HFFc6 (cell line): ENCODE results near the gene PXK. TPM values are rescaled to one million over a fixed set of nuclear protein-coding genes. Genes with fewer than 3 reads are reported as not detected.

Experiments
- DNase-seq: peaks from one replicate; pipeline ENCODE4 v3.0.0-alpha.2; 2018
- H3K27ac Mint-ChIP-seq: 2 replicates; pipeline ENCODE4 v1.8.0; 2020; ENCODE audit warnings: mild to moderate bottlenecking, mixed read lengths
- H3K27me3 Mint-ChIP-seq: 2 replicates; pipeline ENCODE4 v1.8.0; 2021; ENCODE audit warnings: mild to moderate bottlenecking, moderate library complexity, mixed read lengths; ENCODE audit not compliant: insufficient read depth
- H3K36me3 Mint-ChIP-seq: 2 replicates; pipeline ENCODE4 v1.8.0; 2021; ENCODE audit warnings: low read depth, mixed read lengths
- H3K4me1 Mint-ChIP-seq: 2 replicates; pipeline ENCODE4 v1.8.0; 2020; ENCODE audit warnings: low read depth, mixed read lengths
- H3K4me3 Mint-ChIP-seq: 2 replicates; pipeline ENCODE4 v1.8.0; 2020; ENCODE audit warnings: mild to moderate bottlenecking, moderate library complexity, mixed read lengths
- H3K9me3 Mint-ChIP-seq: 2 replicates; pipeline ENCODE4 v1.8.0; 2020; ENCODE audit warnings: mild to moderate bottlenecking, mixed read lengths
- total RNA-seq, 6 experiments: library from RNA; stranded (reverse); fragmentation: NEBNext Ultra II Directional; extraction: Animal tissue kit (Norgen Biotek cat#: 25700); gene quantifications; 2 replicates in 1 of 6; 3 replicates in 5 of 6; pipeline ENCODE4 v1.2.3, GENCODE V29; 2021
- TF ChIP-seq, protein P1 (sequence below): fragments of 200-600 bp; sonication (generic); IDR thresholded peaks from 2 replicates; pipeline ENCODE4 v1.5.0; 2021; ENCODE audit warnings: antibody characterized with exemption, mild to moderate bottlenecking

Gene PXK
- total RNA-seq, 6 experiments from 2014 or later = 16.3 to 25.1 (median 21.1) TPM

DNA sequence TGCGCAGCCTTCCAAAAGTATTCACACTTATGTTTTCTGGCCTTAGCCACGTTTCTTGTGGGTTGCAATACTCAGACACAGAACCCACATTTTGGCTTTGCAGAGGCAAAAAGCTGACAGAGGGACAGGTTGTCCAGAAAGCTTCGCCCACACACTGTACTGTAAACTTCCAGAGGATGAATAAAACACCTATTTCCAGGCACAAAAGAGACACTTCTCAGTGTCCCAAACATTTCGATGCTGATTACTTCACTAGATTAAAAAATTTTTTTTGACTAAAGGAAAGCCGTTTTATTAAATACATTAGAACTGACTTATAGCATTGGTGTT, 131.2 kb downstream of the PXK start:
- Mint-ChIP-seq H3K27ac (no peak overlapping the region), H3K4me1 (peaks cover 16% of the 10 kb centered on the region), H3K36me3 (no peaks in the 10 kb centered on the region), H3K27me3 (no peaks in the 10 kb centered on the region), H3K9me3 (no peaks in the 10 kb centered on the region), H3K4me3 (peak overlapping the region; percentile 73; the same call in 1 of the 2 replicates)
- no peak for DNase-seq
- TF ChIP-seq, protein P1, sequence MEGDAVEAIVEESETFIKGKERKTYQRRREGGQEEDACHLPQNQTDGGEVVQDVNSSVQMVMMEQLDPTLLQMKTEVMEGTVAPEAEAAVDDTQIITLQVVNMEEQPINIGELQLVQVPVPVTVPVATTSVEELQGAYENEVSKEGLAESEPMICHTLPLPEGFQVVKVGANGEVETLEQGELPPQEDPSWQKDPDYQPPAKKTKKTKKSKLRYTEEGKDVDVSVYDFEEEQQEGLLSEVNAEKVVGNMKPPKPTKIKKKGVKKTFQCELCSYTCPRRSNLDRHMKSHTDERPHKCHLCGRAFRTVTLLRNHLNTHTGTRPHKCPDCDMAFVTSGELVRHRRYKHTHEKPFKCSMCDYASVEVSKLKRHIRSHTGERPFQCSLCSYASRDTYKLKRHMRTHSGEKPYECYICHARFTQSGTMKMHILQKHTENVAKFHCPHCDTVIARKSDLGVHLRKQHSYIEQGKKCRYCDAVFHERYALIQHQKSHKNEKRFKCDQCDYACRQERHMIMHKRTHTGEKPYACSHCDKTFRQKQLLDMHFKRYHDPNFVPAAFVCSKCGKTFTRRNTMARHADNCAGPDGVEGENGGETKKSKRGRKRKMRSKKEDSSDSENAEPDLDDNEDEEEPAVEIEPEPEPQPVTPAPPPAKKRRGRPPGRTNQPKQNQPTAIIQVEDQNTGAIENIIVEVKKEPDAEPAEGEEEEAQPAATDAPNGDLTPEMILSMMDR = no peak; the same call in none of the 2 replicates

- Mint-ChIP-seq H3K27ac (no peak overlapping the region), H3K36me3 (no peaks in the 10 kb centered on the region), H3K4me3 (no peak overlapping the region), H3K27me3 (no peaks in the 10 kb centered on the region), H3K9me3 (no peaks in the 10 kb centered on the region), H3K4me1 (peaks cover 16% of the 10 kb centered on the region)
- TF ChIP-seq, protein P1 = peak; percentile 51
- no peak for DNase-seq
Observed at GRCh38 chr3:58464866-58465265, 132.2 kb downstream of the PXK start.

DNA sequence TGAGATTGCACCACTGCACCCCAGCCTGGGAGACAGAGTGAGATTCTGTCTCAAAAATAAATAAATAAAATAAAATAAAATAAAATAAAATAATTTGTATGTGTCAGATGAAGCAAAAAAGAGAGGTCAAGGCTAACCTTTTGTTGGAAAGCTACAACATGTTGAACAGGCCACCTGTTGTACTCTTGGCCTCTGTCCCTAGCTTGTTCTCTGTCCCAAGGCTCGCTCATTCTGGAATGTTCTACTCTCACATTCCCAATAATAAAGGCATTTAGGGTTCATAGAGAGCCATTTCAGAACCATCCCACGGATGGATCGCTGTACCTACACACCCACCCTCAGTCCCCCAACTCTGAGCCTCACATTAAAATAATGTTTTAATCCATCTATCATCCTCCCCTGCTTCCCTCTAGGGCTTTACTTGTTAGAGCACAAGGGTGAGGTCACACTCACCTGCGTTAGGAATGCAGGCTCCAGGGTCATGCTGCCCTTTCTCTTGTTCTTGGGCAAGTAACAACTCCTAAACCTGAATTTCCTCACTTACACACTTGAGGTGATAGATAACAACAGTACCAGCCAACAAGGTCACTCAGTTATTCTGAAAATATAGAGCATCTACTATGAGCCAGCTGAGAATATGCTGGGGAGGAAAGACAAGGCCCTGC, 134.3 kb downstream of the PXK start:
- Mint-ChIP-seq H3K4me3 (no peak overlapping the region), H3K27ac (no peak overlapping the region), H3K9me3 (no peaks in the 10 kb centered on the region), H3K4me1 (peaks cover 31% of the 10 kb centered on the region), H3K27me3 (no peaks in the 10 kb centered on the region), H3K36me3 (no peaks in the 10 kb centered on the region)
- no peak for DNase-seq
- TF ChIP-seq, protein P1 = no peak

GRCh38 chr3:58469096-58469495, 136.4 kb downstream of the PXK start:
- no peak overlapping the region for H3K27ac Mint-ChIP-seq
- no peak for DNase-seq
- H3K36me3 Mint-ChIP-seq = no peaks in the 10 kb centered on the region
- H3K4me3 Mint-ChIP-seq = no peak overlapping the region
- peaks cover 17% of the 10 kb centered on the region for H3K4me1 Mint-ChIP-seq
- TF ChIP-seq, protein P1 = no peak
- peaks cover 2% of the 10 kb centered on the region; the same call in 1 of the 2 replicates for H3K27me3 Mint-ChIP-seq
- H3K9me3 Mint-ChIP-seq = no peaks in the 10 kb centered on the region

- Mint-ChIP-seq H3K4me1 (peaks cover 16% of the 10 kb centered on the region), H3K36me3 (no peaks in the 10 kb centered on the region), H3K27me3 (peaks cover 6% of the 10 kb centered on the region), H3K27ac (no peak overlapping the region), H3K4me3 (no peak overlapping the region; the same call in 1 of the 2 replicates), H3K9me3 (no peaks in the 10 kb centered on the region)
- TF ChIP-seq, protein P1 = no peak
- DNase-seq = no peak
Observed at GRCh38 chr3:58470363-58471024, 137.8 kb downstream of the PXK start.
